Skin of body (tissue), 2 donors: Measurements from ENCODE around the gene BMPR1B. TPM values are rescaled to one million over a fixed set of nuclear protein-coding genes. Genes with fewer than 3 reads are reported as not detected.
A peak's percentile ranks its signal among the peaks of the same experiment; 100 is the strongest.

Experiments used
- DNase-seq: peaks from one replicate; lab custom pipeline; 2025; lab: John Stamatoyannopoulos, UW
- total RNA-seq: library from RNA; depleted of rRNA; stranded (reverse); fragments of >200 nt; gene quantifications from one replicate; pipeline ENCODE4 v1.2.3, GENCODE V29; 2014

Gene BMPR1B
- total RNA-seq, 1 donor from 2014 or later: 4.5 TPM

GRCh38 chr4:94909645-94910044 is 151.9 kb downstream of the BMPR1B start:
- no peak for DNase-seq

DNA sequence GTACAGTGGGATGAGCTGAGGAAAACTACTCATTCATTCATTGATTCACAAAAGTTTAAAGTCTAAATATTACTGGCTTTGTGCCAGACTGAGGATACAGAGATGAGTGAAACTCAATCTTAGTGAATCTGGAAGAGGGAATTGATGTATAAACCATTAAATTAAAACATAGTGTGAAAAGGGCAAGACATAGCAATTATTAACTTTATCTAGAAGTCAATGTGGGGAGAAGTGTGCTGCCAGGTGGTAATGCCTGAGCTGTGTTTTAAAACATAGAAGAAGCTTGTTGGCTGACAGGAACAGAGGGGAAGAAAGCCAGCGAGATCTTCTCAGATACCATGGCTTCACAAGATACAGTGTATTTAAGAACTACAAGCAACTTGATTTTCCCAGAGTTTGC is 153.4 kb downstream of the BMPR1B start:
- DNase-seq: no peak

DNA sequence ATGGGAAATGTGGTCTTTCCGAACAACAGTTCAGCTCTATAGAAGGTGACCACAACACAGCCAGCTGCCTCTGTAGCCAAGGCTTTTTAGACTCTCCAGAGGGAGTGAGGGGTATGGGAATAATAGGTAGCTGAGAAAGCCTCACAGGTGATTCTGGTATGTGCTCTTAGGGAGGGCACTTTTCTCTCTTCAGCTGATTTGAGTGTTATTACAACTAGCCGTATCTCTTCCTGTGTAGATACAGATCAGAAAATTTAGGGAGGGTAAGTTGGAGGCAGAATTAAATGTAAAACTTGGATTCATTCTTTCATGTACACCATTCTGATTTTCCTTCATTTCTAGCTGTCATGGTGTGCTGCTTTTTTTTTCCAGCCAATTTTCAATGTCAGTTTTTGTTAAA is 154.9 kb downstream of the BMPR1B start:
- DNase-seq: no peak

- DNase-seq: no peak
Observed at GRCh38 chr4:94913316-94913715, 155.6 kb downstream of the BMPR1B start.

DNA sequence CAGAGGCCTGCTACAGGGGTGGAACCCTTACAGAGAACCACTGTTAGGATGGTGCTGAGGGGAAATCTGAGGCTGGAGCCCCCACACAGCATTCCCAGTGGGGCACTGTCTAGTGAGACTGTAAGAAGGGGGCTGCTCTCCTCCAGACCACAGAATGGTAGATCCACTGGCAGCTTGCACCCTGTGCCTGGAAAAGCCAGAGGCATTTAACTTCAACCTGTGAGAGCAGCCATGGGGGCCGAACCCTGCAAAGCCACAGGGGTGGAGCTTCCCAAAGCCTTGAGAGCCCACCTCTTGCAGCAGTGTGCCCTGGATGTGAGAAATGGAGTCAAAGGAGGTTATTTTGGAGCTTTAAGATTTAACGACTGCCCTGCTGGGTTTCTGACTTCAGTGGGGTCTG is 159.4 kb downstream of the BMPR1B start:
- DNase-seq: no peak

- DNase-seq: no peak
Observed at GRCh38 chr4:94918543-94918942, 160.8 kb downstream of the BMPR1B start.

- DNase-seq: no peak
Observed at GRCh38 chr4:94920369-94920768, 162.6 kb downstream of the BMPR1B start.

DNA sequence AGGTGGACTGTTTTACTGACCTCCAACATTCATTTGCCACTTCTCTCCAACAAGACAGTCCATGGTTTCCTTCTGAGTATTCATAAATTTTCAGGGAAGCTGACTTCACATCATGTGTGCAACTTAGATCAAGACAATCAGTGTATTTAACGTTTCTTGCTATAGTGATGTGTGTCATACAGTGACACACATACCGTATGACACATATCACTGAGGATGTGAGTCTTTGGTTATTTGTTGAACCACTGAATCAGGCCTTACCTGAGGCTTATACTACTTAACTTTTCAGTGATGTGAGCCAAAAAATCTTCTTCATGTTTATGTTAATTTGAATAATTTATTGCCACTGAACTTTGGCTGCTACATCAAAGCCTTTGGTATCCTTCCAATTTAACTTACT is 166.8 kb downstream of the BMPR1B start:
- no peak for DNase-seq

DNA sequence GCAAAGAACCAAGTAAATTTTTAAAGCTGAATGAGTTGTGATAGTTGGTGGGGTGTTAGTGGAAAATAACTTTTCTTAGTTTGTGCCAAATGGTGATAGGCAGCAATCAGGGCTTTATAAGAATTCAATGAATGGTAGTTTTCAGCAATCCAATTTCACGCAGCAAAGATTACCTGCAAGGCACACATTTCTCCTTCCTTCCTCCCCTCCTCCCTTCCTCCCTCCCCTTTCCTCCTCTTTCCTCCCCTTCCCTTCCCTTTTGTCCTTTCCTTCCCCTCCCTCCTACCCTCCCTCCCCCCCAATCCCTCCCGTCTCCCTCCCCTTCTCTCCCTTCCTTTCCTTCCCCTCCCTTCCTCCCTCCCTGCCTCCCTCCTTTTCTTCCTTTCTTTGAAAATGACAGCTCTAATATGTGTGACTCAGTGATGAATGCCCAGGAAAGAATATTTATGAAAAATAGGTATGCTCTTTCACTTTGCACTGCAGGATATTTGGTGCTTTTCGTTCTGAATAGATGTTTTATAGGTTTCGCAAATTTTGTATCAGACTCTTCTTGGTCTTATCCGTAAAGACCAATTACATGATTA is 168.1 kb downstream of the BMPR1B start:
- DNase-seq: no peak

DNA sequence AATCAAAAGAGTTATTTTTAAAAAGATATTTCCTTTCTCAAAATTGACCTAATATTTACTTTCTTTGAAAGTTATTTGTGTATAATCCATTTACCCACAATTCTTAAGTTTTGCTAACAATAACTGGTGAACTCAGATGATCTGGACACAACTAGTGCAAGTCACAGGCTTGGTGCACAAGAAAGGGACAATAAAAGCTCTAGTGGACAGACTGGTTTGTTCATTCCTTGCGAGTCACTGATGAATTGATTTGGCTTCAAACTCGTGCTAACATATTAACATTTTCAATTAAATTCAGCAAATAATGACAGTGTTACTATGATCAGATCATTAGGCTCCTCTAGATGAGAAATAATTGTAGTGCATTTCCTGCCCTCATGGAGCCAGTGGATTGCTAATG is 169.2 kb downstream of the BMPR1B start:
- DNase-seq: no peak

DNA sequence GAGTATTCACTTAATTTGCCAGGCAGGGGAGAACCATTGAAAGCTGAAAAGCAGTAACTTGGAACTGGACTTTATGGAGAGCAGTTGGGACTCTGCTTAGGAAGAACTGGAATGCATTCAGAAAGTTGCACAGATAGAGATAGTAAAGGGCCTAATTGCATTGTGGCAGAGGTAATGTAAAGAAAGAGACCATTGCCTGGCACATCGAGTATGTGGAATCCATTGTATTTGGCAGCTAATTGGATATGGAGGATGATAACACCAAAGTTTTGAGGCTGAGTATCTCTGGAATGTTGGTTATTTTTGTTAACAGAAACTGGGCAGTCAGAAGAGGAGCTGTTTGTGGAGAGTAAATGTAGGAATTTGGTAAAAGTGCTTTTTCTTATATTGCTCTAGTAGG is 169.9 kb downstream of the BMPR1B start:
- no peak for DNase-seq

DNA sequence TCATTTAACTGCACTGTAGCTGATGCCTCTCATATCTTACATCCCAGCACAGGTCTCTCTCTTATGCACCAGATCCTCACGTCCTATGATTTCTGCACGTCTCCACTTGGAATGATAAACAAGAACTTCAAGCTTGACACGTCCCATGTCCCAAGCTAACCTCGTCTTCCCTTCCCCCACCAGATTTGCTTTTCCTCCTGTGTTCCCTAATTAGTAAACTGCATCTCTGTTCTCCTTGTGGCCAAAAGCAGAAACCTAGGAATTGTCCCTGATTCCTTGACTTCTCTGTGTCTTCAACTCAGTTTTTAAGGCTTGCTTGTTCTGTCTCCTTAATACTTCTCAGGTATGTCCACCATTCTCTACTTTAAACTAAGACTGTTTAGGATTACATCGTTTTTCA is 171.9 kb downstream of the BMPR1B start:
- no peak for DNase-seq

DNA sequence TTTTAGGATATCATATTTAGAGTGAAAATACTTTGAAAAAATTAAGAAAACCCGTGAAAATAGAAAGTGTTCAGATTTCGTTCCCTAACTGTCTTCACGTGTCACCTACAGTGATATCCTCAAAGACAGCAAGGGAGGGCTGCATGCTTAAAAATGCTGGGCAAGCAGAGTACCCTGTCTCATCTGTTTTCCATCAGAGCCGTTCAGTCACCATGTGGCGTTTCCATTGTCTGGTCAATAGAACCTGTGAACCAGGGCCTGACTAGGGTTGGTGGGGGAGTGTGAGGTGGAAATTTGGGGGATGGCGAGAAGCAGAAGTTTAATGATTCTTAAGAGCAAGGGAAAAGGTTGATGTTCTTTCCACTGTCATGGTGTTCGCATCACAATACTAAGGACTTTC is 173.9 kb downstream of the BMPR1B start:
- no peak for DNase-seq

DNA sequence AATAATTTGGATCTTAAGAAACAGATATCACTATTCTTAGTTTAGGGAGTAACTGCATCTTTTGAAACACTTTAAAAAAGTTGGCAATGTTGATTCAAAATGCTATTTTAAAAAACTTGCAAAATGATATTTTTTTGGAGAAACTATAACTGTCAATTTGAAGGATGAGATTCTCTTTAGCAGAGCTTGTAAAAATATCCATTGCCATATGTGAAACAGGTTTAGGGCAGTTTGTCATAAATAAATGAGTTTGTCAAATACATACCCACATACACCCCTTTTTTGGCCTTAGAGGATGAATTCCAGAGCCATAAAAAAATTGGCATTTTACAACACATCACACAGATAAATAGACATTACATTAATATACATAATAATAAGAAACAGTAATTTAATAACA is 174.6 kb downstream of the BMPR1B start:
- no peak for DNase-seq

DNA sequence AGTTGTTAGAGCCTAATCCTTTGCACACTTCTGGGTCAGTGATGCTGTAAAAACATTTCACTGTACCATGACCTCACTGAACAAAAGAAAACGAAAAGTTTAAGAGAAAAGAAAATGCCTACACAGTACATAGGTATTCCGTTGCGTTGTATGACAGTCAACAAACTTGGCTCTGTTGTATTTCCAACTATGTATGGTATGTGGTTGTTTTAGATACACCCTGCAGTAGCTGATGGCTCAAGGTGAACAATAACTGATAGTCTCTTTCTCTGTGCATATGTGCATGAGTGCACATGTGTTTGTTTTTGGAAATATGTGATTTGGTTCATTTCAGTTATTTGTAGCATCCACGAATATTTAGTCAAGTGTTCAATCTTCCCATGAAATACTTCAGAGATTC is 176.0 kb downstream of the BMPR1B start:
- DNase-seq: no peak

DNA sequence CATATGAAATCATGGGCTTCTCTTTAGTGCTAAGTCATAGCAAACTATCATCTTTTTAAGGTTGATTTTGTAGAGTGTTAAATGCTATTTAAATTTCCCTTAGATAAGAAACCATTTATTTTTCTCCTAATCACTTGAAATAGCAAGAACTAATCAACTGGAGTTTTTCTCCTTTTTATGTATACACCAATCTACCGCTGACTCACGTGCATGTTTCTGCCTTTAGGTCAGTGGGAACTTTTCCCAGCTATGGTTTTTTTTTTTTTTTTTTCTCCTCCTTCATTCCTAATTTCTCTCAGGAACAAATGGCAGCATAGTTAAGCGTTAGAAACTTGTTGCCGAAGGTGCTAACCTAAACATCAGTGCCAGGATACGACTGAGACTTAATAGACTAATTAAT is 176.4 kb downstream of the BMPR1B start:
- DNase-seq: no peak

DNA sequence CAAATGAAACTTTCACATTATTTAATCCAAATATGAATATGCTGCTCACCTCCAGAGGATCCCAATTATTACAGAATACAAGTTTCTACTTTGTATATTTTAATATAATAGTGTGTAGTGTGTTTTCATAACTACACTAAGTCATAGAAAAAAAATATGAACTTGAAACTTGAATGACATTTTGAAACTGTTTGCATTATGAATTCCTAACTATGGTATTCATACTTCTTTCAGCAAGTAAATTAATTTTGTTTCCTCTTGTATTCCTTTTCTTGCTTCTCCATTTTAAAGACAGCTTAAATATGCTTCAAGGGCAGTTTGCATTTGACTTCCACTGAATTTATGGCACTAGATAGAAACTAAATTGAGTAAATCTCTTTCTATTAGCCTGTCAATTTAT is 177.1 kb downstream of the BMPR1B start:
- DNase-seq: no peak

DNA sequence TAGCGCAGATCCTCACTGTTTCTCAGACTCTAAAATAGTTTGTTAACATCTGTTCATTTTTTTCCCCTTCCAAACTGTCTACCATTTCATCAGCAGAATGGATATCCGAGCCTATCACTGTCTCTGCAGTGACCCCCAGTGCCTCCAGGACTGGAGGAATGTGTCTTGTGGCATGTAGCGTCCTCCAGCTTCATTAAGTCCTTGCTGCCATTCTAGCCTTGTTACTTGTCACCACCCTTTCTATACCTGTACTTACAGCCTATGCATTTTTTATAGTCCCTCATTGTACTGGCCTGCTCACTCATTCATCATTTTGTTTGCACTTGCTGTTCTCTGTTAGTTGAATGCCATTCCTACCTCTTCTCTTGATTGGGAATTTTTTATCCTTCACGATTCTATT is 179.1 kb downstream of the BMPR1B start:
- no peak for DNase-seq

GRCh38 chr4:94939791-94940519 is 182.2 kb downstream of the BMPR1B start:
- no peak for DNase-seq

DNA sequence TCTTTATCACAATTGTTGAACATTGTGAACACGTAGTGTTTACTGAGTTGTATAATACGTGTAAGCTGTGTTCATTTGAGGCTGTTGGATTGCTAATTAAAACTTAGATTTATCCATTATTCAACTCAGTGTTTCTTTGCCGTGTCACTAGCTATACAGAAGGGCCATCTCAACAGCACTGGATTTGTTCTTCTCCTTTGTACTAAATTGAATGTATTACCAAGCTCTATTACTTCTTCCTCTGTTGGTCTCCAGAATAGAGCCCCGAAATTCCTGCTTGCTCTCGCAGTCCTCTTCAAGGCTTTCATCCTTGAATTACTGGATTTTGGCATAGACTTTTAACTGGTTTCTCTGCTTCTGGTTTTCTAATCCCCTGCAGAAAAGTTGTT is 182.8 kb downstream of the BMPR1B start:
- DNase-seq: no peak

- DNase-seq: no peak
Observed at GRCh38 chr4:94941706-94942105, 184.0 kb downstream of the BMPR1B start.

GRCh38 chr4:94944726-94945125 is 187.0 kb downstream of the BMPR1B start:
- DNase-seq: peak; percentile 31

- no peak for DNase-seq
Observed at GRCh38 chr4:94947681-94948108, 189.9 kb downstream of the BMPR1B start.

DNA sequence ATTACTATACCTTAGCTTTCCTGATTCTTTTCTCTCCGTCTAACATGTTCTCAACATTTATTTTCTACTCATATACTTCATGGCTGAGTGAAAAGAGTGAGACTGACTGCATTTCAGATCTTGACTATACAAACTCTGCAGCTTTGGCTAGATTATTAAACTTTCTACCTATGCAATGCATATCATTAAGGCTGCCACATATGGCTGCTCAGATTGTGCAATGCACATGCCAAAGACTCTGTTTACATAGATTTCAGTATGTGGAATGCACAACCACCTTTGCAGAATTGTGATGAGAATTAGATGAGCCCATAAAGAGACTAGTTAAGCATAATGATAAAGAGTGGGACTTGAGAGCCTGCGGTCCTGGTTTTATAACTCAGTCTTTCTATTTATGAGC is 196.5 kb downstream of the BMPR1B start:
- DNase-seq: no peak
